ENCODE data around the gene ZNF264. TPM values are rescaled to one million over a fixed set of nuclear protein-coding genes. Genes with fewer than 3 reads are reported as not detected.

ZNF264 gene
- total RNA-seq, 1 donor: 25.5 TPM

- no peak for TF ChIP-seq CTCF (IDR thresholded peaks at IDR 0.05; ENCODE audit: insufficient read depth, low read depth, low read length)
- no peak for DNase-seq (ENCODE audit: low read depth)
- H3K4me3 ChIP-seq (ENCODE audit: low read depth, low read length): no peak overlapping the region
Measured at GRCh38 chr19:57212109-57212508, 20.8 kb downstream of the ZNF264 start.

GRCh38 chr19:57227502-57227901 lies 36.2 kb downstream of the ZNF264 start:
- DNase-seq (ENCODE audit: low read depth): no peak
- H3K4me3 ChIP-seq (ENCODE audit: low read depth, low read length): no peak overlapping the region
- TF ChIP-seq CTCF (IDR thresholded peaks at IDR 0.05; ENCODE audit: insufficient read depth, low read depth, low read length): no peak

DNA sequence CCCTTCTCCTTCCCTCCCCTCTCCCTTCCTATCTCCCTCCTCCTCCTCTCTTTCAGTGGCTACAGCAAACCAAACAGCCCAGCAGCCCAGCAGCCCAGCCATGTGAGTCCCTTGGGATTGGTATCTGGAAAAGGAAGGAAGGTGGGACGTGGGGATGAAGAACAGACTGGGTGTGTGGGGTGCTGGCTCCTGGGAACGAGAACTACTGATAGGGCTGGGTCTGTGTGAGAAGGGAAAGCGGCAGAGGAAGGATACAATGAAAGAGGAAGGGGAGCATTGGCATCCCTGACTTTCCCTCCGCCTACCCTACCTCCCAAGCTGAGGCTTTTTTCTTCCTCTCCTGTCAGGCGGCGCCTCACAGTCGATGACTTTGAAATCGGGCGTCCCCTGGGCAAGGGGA lies 40.4 kb downstream of the ZNF264 start:
- H3K4me3 ChIP-seq (ENCODE audit: low read depth, low read length): no peak overlapping the region
- no peak for TF ChIP-seq CTCF (IDR thresholded peaks at IDR 0.05; ENCODE audit: insufficient read depth, low read depth, low read length)
- DNase-seq (ENCODE audit: low read depth): no peak

- DNase-seq (ENCODE audit: low read depth): no peak
- TF ChIP-seq CTCF (IDR thresholded peaks at IDR 0.05; ENCODE audit: insufficient read depth, low read depth, low read length): no peak
- no peak overlapping the region for H3K4me3 ChIP-seq (ENCODE audit: low read depth, low read length)
Measured at GRCh38 chr19:57233207-57233606, 41.9 kb downstream of the ZNF264 start.

- no peak for TF ChIP-seq CTCF (IDR thresholded peaks at IDR 0.05; ENCODE audit: insufficient read depth, low read depth, low read length)
- no peak for DNase-seq (ENCODE audit: low read depth)
- H3K4me3 ChIP-seq (ENCODE audit: low read depth, low read length): peak overlapping the region; percentile 78
Measured at GRCh38 chr19:57239982-57240310, 48.6 kb downstream of the ZNF264 start.

DNA sequence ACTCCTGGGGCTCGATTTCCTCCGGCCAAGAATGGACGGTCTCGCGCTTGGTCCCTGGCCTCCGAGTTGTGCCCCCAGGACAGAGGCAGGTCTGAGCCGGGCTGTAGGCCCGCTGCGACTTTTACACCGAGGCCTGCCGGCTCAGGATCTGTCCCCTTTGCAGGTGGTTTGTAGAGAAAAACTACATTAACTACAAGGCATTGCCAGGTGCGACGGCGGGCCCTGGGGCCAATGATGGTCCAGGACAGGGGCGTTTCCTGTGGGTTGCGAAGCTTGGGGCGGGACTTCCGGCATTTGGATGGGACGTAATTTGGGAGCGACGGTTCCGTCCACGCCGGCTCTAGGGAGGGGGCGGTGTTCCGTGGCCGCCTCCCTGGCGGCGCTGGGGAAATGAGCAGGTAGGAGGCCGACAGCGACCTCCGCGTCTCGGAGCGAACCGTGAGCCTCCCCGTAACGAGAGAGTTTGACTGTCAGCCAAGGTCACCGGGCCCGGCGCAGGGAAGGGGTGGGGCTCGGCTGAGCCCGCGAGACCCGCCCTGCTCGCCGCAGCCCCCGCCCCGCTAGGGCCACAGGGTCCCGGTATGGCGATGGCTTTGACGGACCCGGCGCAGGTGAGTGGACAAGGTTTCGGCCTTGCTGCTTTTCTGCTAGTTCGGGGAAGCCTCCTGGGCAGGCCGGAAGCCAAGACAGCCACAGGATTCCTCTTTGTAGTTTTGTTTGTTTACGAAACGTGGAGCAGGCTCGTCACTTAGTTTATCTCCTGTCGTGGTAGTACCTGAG lies 49.2 kb downstream of the ZNF264 start, which contains the start of gene ZNF805:
Gene ZNF805, plus strand, starts transcription at position 322 of the 780 bp plus-strand sequence. Its CDS starts 260 bp downstream, at position 582.
- peak within 1 kb of the TSS; percentile 78 for H3K4me3 ChIP-seq (ENCODE audit: low read depth, low read length)
- TF ChIP-seq CTCF (IDR thresholded peaks at IDR 0.05; ENCODE audit: insufficient read depth, low read depth, low read length): no peak
- DNase-seq (ENCODE audit: low read depth): peak; percentile 90

GRCh38 chr19:57241176-57241575 lies 49.9 kb downstream of the ZNF264 start:
- no peak for TF ChIP-seq CTCF (IDR thresholded peaks at IDR 0.05; ENCODE audit: insufficient read depth, low read depth, low read length)
- DNase-seq (ENCODE audit: low read depth): peak; percentile 32
- H3K4me3 ChIP-seq (ENCODE audit: low read depth, low read length): peak overlapping the region; percentile 78

Measured in fibroblast of villous mesenchyme (primary cell).